Measurements from ENCODE around the gene CLEC18B. TPM values are rescaled to one million over a fixed set of nuclear protein-coding genes. Genes with fewer than 3 reads are reported as not detected.
"Not testable (repeated sequence)": the region's sequence is repeated elsewhere in the genome, so short reads cannot be mapped to it uniquely, and the experiment has no call there.

CLEC18B gene
- polyA plus RNA-seq, 4 donors = 107 to 143 (median 115) TPM

DNA sequence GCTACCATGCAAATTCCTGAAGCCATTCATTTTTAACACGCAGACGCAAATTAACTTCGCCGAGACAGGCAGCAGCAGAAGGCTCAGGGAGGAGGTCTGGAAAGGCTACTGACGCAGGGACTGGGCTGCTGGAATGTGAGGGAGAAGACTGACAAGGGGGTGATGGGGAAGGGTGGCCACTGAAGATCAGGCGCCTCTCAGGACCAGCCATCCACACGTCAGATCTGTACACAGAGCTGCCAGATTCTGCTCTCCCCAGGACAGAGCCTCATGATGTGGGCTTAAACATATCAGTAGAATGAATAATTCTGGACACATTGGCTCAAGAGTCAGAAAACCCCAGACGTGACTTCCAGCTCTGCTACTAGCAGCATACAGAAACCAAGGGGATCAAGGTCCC is 25.6 kb upstream of the CLEC18B start:
- no peak for DNase-seq (ENCODE audit: low read depth in 4 of 4, low spot score in 2 of 4)

DNA sequence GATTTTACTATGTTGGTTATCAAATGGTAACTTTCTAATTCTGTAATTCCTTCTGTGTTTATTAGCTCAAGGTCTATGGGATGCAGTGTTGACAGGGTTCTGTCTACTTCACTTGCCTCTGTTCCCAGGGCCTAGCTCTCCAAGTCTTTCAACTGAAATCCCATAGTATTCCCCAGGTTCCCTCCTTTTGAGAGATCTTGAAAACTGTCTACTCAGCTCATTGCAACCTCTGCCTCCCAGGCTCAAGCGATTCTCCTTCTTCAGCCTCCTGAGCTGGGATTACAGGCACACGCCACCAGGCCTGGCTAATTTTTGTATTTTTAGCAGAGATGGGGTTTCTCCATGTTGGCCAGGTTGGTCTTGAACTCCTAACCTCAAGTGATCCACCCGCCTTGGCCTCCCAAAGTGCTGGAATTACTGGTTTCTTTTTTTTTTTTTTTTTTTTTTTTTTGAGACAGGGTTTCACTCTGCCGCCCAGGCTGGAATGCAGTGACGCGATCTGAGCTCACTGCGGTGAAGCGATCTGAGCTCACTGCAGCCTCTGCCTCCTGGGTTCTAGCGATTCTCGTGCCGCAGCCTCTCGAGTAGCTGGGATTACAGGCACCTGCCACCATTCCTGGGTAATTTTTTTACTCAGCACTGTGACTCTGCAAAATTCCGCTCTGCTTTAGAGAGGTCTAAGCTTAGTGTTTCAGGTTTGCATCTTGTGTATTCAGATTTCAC is 22.5 kb upstream of the CLEC18B start:
- DNase-seq (ENCODE audit: low read depth in 4 of 4, low spot score in 2 of 4) = not testable (repeated sequence)

DNA sequence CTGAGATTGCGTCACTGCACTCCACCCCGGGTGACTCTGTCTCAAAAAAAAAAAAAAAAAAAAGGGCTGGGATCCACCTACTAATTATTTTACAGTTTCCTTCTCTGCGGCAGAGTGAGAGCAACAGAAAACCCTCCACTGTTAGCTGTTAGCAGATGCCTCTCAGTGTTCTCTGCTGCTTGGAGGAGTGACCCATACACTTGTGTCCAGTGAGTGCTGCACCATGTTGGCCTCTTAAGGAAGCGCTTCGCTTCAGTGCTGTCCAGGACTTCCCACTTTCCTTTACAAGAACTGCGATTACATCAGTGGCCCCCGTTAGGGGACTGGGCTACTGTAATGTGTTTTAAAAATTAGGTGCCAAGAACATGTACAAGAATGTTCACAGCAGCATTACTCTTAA is 18.4 kb upstream of the CLEC18B start:
- DNase-seq (ENCODE audit: low read depth in 4 of 4, low spot score in 2 of 4) = no peak

DNA sequence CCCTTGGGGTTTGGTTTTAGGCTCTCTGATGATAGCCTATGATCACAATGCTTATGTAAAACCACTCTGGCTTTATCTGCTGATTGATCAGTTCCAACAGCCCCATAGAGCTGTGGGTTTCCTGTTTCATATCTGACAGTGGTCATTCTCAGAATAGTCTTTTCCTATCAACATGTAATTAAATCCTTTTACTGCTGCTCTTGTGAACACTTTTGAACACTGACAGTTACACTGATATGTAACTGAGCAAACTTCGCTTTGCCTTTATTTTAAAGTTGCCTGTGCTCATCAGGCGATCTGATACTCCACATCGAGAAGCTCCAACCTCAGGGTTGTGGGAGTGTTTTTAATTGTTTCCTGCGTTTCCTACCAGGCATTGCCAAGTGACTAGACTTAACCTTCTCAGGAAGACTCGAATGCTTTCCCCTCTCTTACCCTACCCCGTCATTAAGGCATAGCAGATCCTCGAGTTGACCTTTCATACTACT is 17.3 kb upstream of the CLEC18B start:
- no peak for DNase-seq (ENCODE audit: low read depth in 4 of 4, low spot score in 2 of 4)

DNA sequence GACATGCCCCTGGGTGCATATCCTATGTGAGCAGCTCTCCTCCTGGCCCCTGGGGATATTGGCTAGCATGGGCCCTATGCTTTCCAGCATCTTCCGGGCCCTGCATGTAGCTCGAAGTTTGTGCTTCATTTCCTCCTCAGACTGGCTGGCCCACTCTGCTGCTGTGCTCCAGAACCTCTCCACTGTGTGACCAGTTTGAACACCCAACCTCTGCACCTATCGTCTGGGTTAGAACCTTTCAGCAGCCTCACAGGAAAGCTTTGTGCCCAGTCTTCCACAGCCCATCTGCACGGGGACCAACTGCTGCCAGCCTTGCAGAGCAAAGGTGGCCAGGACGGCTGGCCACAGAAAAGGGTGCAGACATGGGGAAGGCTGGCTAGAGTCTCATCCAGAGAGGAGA is 10.2 kb upstream of the CLEC18B start:
- DNase-seq (ENCODE audit: low read depth in 4 of 4, low spot score in 2 of 4) = no peak

DNA sequence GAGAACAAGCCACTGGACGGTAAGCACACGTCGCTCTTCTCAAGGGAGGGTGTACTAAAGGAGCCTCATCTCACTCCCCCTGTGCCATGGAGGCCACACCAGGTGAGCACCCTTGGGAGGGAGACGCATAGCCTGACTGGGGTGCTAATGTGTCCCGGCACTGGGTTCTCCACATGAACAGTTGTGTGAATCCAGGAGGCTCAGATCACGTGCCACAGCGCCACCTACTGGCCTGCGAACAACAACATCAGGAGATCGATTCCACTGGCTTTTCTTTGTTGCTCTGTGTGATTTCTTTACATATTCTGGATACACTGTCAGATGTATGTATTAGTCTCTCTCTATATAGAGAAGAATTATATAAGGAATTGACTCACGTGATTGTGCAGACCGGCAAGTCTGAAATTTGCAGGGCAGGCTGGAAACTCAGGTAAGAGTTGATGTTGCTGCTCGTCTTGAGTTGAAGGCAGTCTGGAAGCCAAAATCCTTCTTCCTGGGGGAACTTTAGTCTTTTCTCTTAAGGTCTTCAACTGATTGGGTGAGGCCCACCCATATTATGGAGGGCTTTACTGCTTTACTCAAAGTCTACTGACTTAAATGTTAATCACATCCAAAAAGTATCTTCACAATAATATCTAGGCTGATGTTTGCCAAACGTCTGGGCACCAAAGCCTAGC is 8.9 kb upstream of the CLEC18B start:
- DNase-seq (ENCODE audit: low read depth in 4 of 4, low spot score in 2 of 4) = not testable (repeated sequence)

DNA sequence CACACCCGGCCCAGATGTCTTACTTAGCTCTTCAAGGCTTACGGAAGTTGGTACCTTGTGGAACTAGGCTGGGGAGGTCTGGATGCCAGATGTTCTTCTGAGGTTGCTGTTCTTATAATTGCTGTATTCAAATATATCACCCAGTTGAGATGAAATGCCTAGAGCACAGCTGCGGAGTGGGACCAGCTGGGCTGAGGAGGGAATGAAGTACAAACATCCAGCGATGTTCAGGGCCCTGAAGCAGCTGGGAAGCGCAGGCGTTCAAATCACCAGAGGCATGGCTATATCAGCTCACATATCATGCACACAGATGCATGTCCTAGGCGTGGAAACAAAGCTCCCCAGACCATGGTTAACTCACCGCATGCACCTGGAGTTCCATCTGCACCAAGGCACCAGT is 7.2 kb upstream of the CLEC18B start:
- not testable (repeated sequence) for DNase-seq (ENCODE audit: low read depth in 4 of 4, low spot score in 2 of 4)

DNA sequence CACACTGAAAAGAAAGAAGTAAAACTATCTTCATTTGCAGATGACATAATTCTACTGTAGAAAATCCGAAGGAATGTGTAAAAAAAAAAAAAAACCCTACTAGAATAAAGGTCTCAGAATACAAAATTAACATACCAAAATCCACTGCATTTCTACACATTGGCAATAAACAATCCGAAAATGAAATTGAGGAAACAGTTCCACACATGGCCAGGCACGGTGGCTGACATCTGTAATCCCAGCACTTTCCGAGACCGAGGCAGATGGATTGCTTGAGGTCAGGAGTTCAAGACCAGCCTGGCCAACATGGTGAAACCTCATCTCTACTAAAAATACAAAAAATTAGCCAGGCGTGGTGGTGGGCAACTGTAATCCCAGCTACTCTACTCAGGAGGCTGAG is 4.5 kb upstream of the CLEC18B start:
- DNase-seq (ENCODE audit: low read depth in 4 of 4, low spot score in 2 of 4) = not testable (repeated sequence)

DNA sequence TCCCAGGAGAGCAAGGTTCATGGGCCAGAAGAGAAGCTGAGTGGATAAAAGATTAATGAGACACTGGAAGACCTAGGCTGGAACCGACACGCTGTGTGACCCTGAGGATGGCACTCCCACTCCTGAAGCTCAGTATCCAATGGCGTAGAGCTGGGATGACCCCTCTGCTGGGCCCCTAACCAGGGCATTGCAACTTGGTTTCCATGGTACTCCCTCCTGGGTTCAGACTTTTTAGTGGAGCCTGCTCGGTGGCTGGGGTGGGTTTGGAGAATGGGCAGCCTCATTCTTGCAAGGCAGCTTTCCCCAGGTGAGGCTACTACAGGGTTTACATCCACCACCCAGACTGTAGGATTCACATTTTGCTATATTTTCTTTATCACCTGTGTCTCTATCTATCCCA is 2.4 kb upstream of the CLEC18B start:
- DNase-seq (ENCODE audit: low read depth in 4 of 4, low spot score in 2 of 4) = not testable (repeated sequence)

DNA sequence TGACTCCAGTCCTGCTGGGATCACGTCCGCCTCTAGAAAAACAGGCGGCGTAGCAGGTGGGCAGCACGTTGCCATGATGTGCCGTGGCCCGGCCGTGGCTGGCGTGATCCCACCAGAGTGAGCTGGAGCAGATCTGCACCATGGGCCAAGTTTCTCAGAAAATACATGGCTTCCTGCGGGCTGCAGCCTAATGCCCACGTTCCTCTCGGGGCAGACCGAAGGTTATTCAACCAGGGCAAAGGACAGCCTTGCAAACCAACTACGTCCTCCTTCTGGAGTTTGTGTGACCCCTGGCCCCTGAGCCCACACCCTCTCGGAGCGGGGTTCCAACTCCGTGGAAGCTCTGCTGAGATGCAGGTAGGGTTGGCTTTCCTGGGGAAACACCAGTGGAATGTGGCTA is 808 bp upstream of the CLEC18B start:
- DNase-seq (ENCODE audit: low read depth in 4 of 4, low spot score in 2 of 4) = not testable (repeated sequence)

DNA sequence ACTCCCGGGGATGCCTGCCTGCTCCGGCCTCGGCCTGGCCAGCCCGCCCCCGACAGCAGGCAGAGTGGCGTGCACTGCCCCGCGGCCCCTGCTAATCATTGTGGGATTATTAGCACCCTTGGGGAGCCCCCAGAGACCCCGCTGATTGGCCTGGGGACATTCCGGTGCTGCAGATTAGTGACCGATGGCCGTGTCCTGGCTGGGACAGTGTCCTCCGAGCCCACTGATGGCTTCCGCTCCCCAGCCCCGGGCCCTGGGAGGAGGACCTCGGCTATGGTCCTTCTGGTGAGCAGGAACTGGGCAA is 156 bp upstream of the CLEC18B start:
- not testable (repeated sequence) for DNase-seq (ENCODE audit: low read depth in 4 of 4, low spot score in 2 of 4)

DNA sequence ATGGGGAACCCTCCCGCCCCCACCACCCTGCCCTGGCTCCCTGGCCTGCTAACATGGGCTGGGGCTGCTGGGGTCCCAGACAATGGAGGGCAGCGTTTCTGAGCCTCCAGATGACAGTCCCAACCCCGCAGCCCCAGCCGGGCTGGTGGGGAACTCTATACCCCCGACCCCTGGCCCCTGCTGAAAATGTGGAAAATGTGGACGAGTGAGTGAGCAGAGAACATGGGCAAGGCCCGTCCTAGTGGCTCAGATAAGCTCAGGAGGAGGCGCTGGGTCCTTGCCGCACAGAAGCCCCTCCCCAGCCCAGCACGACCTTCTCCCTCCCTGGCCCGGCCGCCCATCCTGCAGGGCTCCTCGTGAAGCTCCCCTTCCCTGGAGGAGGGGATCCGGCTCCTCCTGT is 1.5 kb downstream of the CLEC18B start:
- not testable (repeated sequence) for DNase-seq (ENCODE audit: low read depth in 4 of 4, low spot score in 2 of 4)

DNA sequence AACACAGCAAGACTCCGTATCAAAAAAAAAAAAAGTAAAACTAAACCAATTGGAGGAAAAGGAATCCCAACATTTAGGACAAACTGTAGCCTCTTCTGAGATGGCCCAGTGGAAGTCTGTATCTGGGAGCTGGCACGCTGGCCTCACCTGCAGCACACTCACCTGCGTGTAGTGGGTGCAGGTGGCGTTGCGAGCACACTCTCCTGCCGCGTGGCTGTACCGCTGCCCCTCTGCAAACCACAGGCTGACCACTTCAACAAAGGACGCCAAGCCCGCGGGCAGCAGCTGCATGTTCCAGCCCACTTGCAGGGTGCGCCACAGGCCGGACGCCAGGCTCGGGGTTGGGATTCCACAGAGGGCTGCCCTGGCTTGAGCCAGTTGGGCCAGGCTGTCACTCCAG is 3.4 kb downstream of the CLEC18B start:
- DNase-seq (ENCODE audit: low read depth in 4 of 4, low spot score in 2 of 4) = not testable (repeated sequence)

DNA sequence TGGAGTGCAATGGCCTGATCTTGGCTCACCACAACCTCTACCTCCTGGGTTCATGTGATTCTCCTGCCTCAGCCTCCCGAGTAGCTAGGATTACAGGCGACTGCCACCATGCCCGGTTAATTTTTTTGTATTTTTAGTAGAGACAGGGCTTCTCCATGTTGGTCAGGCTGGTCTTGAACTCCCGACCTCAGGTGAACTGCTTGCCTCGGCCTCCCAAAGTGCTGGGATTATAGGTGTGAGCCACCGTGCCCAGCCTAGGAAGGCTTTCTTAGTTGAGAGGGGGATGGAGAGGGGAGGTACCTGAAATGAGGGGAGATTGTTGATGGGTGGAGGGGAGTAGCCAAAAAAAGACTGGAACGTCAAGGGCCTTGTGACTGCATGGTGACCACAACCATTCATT is 7.4 kb downstream of the CLEC18B start:
- not testable (repeated sequence) for DNase-seq (ENCODE audit: low read depth in 4 of 4, low spot score in 2 of 4)

DNA sequence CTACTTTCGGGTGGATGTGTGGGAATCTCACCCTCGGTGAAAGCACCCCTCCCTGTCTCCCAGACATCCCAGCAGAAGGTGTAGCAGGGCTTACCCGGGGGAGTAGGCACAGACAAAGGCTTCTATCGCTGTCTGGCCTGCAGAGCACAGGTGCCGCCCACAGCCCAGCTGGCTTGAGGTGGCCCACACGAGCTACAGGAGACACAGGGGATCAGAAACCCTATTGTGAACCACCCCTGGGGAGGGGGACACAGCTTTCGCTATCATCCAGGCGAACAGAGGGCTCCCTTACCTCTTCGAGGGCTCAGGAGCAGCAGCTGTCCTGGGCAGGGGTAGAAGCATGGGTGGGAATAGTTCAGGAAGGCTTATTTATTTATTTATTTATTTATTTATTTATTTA is 7.8 kb downstream of the CLEC18B start:
- not testable (repeated sequence) for DNase-seq (ENCODE audit: low read depth in 4 of 4, low spot score in 2 of 4)

DNA sequence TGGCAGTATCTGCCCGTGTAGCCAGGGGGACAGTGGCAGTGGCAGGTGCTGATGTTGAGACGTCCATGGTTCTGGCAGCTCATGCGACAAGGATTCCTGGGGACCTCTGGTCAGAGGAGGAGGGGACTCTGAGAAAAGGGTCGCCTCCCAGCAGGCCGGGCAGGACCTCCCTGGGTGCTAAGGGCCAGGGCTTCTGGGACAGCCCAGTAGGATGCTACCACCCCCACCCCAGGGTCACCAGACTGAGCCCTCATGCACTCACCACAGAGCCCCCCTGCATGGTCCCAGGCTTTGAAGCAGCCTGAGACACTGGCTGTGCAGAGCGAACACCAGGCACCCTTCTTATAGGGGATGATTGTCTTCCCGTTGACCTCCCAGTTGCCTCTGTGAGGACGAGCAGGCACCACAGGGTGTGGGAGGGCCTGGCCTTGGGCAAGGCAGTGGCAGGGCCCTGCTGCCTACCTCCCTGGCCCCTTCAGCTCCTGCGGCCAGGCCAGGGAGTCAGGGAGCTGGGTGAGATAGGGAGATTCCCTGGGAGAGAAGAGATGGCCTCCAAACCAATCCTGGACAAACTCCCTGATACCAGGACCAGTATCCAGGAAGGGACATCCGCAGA is 8.4 kb downstream of the CLEC18B start:
- not testable (repeated sequence) for DNase-seq (ENCODE audit: low read depth in 4 of 4, low spot score in 2 of 4)

DNA sequence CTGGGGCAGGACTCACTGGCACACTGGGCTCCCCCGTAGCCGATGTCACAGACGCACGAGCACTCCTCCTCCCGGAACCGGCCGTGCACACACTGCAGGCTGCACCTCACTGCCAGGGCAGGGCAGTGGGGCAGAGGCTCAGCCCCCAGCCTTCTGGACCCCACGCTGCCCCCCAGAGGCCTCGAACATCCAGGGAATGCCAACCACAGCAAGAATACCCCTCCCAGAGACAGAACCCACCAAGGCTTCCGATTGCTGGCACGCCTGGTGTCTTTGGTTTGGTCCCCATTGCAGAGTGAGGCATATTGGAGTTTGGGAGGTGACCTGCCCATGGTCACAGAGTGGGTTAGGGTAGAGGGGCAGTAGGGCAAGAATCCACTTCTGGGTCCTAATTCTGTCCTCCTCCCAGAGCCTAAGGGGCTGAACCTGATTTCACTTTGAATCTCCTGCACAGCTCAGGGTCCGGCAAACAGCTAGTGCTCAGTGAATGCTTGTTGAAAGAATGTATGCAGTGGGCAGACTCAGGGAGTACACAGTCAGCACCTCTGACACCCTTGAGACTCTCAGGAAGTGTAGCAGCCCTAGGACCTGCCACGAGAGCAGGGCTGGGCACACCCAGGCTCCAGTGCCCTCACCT is 9.0 kb downstream of the CLEC18B start:
- not testable (repeated sequence) for DNase-seq (ENCODE audit: low read depth in 4 of 4, low spot score in 2 of 4)

DNA sequence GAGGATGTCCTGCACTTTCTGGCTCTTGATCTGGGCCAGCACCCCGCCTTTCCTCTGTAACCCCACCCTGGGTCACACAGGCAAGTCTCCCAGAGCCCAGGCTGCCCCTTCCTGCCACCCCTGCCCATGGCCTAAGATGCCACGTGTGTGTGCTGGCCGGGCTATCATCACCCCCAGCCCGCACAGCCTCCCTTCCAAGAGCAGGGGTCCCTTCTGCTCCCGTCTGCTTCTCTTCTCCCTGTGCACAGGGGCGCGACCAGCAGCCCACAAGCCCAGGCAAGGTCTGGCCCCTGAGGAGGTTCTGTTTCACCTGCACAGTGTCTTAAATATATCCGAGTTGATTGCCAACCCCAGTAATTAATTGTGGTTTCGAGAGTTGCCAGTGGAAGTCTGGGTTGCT is 10.3 kb downstream of the CLEC18B start:
- DNase-seq (ENCODE audit: low read depth in 4 of 4, low spot score in 2 of 4) = not testable (repeated sequence)

DNA sequence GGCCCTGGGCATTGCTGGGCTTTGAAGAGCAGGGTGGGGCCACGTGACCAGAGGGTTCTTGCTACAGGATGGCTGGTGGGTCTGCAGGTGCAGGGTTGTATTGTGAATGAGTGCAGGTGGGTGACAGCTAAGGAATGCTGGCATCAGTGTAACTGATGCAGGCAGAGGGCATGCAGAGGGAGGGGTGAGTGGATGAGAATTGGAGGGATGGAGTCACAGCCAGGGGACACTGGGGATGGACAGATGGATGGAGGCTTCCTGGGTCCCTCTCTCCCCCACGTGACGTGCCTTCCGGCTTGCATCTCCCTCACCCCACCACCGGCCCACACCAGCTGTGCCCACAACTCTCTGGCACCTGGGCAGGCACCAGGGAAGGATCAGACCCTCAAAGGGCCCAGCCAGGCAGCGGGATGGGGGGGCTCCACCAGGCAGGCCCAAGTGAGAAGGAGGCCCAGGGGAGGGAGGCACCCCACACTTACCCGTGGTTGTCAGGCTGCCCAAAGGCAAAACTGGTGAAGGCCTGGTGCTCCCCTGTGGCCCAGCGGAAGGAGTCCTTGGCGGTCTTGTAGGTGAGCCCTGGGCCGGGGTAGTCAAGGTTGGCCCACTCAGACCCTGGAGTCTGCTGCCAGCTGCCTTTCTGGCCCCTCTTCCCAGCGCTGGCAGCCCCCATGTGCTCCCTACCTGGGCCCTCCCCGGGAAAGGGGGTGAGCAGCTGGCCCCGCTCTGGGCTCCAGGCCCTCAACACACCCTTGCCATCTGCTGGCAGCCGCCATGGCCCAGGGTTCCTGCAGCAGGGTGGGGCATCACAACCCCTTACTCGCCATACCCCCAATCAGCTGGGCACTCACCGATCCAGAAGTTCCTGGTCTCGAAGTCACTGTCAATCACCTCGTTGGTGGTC is 11.0 kb downstream of the CLEC18B start:
- DNase-seq (ENCODE audit: low read depth in 4 of 4, low spot score in 2 of 4) = not testable (repeated sequence)
